ENCODE measurements around the gene AGBL4. TPM values are rescaled to one million over a fixed set of nuclear protein-coding genes. Genes with fewer than 3 reads are reported as not detected.

Gene AGBL4
- total and polyA plus RNA-seq, 2 of the 13 experiments (the other 11 are each of a cell fraction or from before 2014, with no cell fraction given): not detected

- no peak for TF ChIP-seq MYPOP (CRISPR knock-in tag; IDR thresholded peaks at IDR 0.05)
These were observed 1228.9 kb downstream of the AGBL4 start (continued) for GRCh38 chr1:48794816-48795215.

DNA sequence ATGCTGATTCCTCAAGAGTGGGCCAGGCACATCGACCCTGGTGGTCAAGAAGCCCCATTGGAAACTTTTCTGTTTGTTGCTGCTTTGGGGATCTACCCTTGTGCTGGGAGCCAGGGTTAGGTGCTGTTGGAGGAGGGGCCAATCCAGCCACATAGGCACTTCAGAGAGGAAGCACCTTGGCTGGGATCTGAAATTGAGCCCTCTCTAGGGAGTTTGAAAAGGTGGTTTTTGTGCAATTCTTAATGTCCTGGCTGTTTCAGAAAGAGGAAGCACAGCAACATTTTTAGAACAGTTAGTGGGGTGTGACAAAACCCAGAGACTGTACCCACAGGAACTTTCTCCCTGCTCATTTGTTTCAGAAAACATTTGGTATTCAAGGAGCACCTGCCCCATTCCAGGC, 1229.9 kb downstream of the AGBL4 start:
- Histone ChIP-seq H3K4me2 (ENCODE audit: low read depth, low read length) (no peak overlapping the region), H3K79me2 (ENCODE audit: insufficient read depth, low read length) (no peaks in the 10 kb centered on the region), H3K4me3 (replicated peaks in 1 of 3; ENCODE audit: insufficient read depth in 1 of 3, low read depth in 2 of 3, low read length in 3 of 3) (no peak overlapping the region), H3K9ac (ENCODE audit: insufficient read depth, low read depth, low read length) (no peak overlapping the region), H3K4me1 (ENCODE audit: insufficient read depth, low read length) (no peaks in the 10 kb centered on the region), H2AFZ (ENCODE audit: low read length) (no peak overlapping the region), H3K27ac (ENCODE audit: extremely low read length, insufficient read depth, low read length) (no peak overlapping the region), H4K20me1 (ENCODE audit: insufficient read depth, low read length) (no peaks in the 10 kb centered on the region), H3K9me3 (ENCODE audit: low read length) (no peaks in the 10 kb centered on the region; the same call in 1 of the 2 replicates), H3K27me3 (ENCODE audit: control insufficient read depth in 1 of 2, insufficient read depth in 2 of 2, low read length in 2 of 2) (no peaks in the 10 kb centered on the region), H3K36me3 (replicated peaks in 1 of 2; ENCODE audit: control insufficient read depth in 1 of 2, insufficient read depth in 2 of 2, low read length in 2 of 2) (no peaks in the 10 kb centered on the region)
- DNase-seq (ENCODE audit: low spot score): no peak
- in situ Hi-C loops (cut with HindIII; ENCODE audit: extremely low pct_ligation_motif_present, low pct_unique_long_range_greater_than_20kb) (no loop called here), intact Hi-C loops (cut with micrococcal nuclease; ENCODE audit: unreplicated experiment) (no loop called here)
- no peak for FAIRE-seq
- no peak for ATAC-seq
- BruUV-seq (replicated peaks): no TSS peak
- WGBS (ENCODE audit: low lambda C conversion rate): 0% methylated on average over 1 of the region's 1 CpG
- TF ChIP-seq, protein P1, sequence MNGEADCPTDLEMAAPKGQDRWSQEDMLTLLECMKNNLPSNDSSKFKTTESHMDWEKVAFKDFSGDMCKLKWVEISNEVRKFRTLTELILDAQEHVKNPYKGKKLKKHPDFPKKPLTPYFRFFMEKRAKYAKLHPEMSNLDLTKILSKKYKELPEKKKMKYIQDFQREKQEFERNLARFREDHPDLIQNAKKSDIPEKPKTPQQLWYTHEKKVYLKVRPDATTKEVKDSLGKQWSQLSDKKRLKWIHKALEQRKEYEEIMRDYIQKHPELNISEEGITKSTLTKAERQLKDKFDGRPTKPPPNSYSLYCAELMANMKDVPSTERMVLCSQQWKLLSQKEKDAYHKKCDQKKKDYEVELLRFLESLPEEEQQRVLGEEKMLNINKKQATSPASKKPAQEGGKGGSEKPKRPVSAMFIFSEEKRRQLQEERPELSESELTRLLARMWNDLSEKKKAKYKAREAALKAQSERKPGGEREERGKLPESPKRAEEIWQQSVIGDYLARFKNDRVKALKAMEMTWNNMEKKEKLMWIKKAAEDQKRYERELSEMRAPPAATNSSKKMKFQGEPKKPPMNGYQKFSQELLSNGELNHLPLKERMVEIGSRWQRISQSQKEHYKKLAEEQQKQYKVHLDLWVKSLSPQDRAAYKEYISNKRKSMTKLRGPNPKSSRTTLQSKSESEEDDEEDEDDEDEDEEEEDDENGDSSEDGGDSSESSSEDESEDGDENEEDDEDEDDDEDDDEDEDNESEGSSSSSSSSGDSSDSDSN (CRISPR knock-in tag; IDR thresholded peaks at IDR 0.05): no peak
- no peak for TF ChIP-seq HNF1A (IDR thresholded peaks at IDR 0.05; ENCODE audit: low read depth)
- no peak for TF ChIP-seq HNF1A (CRISPR knock-in tag; IDR thresholded peaks at IDR 0.05; ENCODE audit: borderline replicate concordance)
- no peak for TF ChIP-seq PRMT3 (CRISPR knock-in tag; IDR thresholded peaks at IDR 0.05; ENCODE audit: borderline replicate concordance, low read depth)
- ChIA-PET POLR2A (no interaction called here), CTCF (ENCODE audit: low intra/inter-chr PET ratio, low total read pairs) (no interaction called here)
